NCI-H2171 treated with DMSO at 0.1 percent for 48 hours (cell line): ENCODE results near the gene ARL17A.
"Not testable (repeated sequence)": the region's sequence is repeated elsewhere in the genome, so short reads cannot be mapped to it uniquely, and the experiment has no call there.

Experiments used
- DNase-seq: peaks from one replicate; lab custom pipeline; 2025; lab: John Stamatoyannopoulos, UW

Gene ARL17A

GRCh38 chr17:46579083-46580075 is at the start of gene ARL17A:
ARL17A (minus strand) TSS chr17:46579691; CDS start chr17:46576322, 3,369 bp downstream.
- not testable (repeated sequence) for DNase-seq

DNA sequence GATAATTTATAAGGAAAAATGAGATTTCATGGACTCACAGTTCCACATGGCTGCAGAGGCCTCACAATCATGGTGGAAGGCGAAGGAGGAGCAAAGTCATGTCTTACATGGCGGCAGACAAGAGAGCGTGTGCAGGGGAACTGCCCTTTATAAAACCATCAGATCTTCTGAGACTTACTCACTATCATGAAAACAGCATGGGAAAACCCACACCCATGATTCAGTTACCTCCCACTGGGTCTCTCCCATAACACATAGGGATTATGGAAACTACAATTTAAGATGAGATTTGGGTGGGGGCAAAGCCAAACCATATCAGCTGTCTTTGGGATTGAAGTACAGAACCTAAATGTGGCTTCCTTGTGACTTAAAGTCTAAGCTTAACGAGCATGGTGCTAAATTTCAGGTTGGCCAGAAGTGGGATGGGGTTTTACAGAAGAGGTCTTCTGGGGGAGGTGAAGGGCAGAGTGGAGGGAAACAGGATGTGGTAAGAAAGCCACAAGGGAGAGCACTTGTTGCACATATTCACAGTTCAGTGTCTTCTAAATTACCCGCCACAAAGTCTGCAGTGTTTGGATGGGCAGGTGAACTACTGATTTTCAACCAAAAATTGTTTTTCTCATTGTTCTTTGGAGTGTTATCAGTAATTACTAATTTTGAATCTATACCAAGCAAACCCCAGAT is 49.4 kb upstream of the ARL17A start:
- DNase-seq, result not testable (repeated sequence)

DNA sequence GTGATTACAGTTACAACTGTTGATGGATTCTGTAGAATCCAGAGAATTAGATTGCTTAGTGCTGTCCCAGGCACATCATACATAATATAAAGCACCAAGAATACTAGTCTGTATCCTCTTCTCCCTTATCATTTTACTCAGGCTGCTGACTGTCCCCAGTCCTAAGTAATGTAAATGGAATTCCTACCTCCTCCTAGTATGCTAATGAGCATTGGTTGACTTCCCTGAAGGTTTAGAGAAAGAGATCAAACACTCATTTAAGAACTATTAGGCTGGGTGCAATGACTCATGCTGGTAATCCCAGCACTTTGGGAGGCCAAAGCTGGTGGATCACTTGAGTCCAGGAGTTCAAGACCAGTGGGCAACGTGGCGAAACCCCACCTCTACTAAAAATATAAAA is 48.0 kb upstream of the ARL17A start:
- DNase-seq, result not testable (repeated sequence)

DNA sequence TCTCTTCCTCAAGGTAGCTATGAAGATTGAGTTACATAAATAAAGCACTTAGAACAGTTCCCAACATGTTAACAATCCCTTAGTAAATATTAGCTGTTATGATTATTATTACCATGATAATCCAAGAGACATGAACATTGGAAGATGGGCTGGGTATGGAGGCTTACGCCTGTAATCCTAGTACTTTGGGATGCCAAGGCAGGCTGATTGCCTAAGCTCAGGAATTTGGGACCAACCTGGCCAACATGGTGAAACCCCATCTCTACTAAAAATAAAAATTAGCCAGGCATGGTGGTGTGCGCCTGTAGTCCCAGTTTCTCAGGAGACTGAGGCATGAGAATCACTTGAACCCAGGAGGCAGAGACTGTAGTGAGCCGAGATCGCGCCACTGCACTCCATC is 45.2 kb upstream of the ARL17A start:
- DNase-seq, result not testable (repeated sequence)

DNA sequence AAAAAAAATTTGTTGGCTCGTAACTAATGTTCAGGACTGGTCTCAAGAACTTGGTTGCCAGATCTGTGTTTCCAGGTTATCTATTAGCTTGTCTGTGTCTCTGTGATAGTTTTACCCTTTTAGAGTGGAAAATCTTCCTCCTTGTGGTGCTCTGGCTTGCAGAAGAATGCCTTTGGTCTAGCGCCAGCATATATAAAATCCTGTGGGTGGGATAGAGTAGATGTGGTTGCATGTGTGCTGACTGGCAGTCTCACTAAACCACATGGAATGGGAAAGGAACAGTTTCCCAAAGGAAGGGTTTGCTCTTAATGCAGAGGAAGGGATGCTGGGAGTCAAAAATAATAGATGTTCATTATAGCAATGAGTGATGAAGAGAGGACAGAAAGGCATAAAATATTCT is 44.3 kb upstream of the ARL17A start:
- DNase-seq, result not testable (repeated sequence)

DNA sequence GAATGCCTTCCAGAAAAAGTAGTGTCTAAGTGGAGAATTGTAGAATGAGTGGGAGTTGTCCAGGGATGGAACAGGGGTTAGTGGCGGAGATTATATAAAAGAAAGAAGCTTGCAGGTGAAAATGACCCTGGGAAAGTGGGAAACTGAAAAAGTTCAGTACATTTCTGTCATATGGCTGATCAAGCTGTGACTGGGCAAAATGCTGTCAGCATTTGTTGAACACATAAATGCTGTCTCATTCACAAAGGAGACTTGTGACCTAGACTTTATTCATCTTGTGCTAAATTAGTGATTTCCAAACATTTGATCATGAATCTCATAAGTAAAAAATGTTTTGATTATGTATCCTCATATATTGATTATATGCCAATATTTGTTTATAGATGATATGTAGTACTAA is 39.5 kb upstream of the ARL17A start:
- not testable (repeated sequence) for DNase-seq

DNA sequence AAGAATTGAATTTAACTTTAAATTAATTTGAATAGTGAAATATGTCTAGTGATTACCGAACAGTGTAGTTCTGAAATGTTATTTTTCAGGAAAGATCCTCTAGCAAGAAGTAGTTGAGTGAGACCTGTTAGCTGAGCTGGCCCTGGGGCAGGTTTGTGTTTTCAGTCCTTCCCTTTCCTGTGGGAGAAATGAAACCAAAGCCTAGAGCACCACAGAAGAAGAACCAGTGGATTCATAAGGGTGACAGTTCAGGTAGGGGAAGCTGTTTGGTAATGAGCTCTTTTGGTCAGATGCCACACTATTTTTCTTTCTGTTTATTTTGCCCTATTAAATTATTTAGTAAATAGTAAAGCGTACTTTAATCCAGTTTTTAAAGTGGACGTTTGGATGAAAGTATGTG is 37.6 kb upstream of the ARL17A start:
- DNase-seq, result not testable (repeated sequence)

DNA sequence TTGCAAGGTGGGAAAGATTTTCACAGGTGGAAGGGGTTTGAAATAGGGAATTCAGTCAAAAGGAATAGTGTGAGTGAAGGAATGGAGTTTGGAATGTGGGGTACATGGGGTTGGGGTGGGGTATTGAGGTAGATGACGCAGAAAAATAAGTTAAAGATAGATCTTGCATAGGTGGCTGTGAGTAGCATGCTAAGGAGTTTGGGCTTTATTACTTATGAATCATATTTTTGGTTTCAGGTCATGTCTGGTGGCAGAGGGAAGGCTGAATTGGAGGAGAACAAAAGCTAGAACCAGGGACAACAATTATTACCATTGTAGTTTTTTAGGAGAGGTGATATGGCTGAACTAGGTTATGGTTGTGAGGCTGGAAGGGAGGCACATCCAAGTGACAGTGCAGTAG is 34.4 kb upstream of the ARL17A start:
- DNase-seq, result not testable (repeated sequence)

DNA sequence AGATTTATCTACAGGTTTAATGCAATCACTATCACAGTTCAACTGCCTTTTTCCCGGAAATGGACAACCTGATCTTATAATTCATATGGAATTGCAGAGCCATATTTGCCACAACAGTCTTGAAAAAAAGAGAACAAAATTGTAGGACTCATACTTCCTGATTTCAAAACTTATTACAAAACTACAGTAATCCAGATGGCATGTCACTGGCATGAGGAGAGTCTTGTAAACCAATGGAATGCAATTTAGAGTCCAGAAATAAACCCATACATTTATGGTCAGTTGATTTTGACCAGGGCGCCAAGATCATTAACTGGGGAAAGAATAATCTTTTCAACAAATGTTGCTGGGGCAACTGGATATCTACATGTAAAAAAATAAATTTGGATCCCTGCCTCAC is 31.8 kb upstream of the ARL17A start:
- not testable (repeated sequence) for DNase-seq

- not testable (repeated sequence) for DNase-seq
Measured at GRCh38 chr17:46603125-46603524, 23.6 kb upstream of the ARL17A start.

DNA sequence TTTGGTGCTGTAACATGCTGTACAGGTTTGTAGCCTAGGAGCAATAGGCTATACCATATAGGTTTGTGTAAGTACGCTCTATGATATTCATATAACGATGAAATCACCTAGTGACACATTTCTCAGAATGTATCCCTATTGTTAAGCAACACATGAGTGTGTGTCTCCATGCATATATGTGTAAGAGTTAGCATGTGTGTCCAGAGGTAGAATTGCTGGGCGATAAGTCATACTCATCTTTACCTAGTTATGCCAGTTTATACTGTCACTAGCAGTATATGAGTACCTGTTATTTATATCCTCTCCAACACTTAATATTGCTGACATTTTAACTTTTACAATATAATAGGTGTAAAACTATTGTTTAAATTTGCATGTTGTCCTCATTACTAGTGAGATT is 21.3 kb upstream of the ARL17A start:
- not testable (repeated sequence) for DNase-seq

- not testable (repeated sequence) for DNase-seq
Measured at GRCh38 chr17:46598344-46598931, 18.9 kb upstream of the ARL17A start.

DNA sequence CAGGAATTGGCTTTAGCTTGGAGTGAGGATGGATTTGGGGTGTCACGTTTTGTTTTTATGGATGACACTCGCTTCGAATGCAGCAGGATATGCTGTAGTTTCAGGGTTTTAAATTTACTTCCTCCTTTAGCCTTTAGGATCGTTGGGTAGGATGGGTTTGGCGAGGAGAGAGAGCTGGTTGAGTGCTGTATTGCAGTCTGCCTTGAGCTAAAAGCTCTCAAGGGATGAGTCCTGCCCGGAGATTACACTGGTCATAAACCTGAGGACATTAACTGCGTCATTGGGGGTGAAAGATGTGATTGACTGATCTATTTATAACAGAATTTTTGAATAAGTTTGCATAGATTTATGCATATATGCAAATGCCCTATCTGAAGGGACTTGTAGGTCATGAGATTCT is 11.8 kb upstream of the ARL17A start:
- DNase-seq, result not testable (repeated sequence)

DNA sequence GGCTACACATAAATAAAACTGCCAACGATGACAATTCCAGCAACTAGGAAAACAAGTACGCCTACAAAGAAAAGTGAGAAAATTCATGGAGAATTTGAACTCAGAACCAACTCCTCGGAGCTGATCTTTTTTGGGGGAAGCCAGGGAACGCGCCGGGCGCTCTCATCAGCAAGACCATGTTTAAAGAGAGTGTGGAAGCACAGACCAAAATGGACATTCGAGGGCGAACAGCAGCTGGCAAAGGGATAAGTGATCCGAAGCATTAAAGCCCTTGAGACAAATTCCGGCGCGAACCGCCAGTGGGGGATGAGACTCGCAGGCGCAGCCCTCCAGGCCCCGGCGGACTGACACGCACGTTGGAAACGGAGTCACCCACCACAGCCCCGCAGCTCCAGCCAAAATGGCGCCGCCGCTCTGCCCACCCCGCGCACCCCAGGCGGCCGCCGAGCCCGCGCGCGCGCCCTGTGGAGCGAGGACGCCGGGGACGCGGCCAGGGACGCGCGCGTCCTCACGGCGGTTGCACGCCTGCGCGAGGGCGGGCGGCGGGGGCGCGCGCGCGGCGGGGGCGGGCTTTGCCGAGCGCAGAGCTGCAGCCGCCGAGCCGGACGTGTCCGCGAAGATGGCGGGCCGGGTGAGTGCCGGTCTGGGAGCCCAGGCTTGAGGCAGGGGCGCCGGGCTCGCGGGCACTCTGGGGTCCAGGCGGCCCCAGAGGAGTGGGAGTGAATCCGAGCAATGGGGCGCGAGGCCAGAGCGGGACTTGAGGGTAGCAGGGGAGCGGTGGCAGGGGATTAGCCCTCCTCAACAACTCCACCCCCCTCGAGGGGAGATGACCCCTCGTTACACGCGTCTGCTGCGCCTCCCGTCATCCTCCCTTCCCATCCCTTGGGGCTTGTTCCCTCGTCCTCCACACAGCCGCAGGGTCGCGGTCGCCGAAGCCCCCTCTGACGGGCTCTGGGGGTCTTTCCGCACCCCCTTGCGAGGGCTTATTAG is 11.0 kb upstream of the ARL17A start, which contains the start of gene NSF:
Gene NSF (plus strand): TSS at position 513 of the 990 bp plus-strand sequence. CDS start 107 bp downstream, at position 620.
- DNase-seq, result not testable (repeated sequence)

DNA sequence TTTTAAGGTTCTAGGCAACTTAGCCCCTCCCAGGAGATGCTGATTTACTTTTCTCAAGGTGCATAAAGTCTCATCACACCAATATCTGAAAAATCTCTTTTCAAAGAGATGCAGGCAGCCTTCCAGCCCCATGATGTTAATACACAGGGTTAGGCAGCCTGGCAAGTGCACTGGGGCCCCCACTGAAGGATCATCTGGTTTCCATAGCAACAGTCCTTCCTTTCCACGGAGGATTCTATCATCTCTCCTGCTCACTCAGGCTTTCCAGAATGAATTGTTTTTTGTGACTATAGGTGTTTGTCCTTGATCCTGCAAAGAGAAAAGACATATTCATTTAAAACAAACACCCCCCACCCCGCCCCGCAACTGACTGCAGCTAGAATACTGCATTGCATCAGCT is 6.0 kb upstream of the ARL17A start:
- DNase-seq, result not testable (repeated sequence)

DNA sequence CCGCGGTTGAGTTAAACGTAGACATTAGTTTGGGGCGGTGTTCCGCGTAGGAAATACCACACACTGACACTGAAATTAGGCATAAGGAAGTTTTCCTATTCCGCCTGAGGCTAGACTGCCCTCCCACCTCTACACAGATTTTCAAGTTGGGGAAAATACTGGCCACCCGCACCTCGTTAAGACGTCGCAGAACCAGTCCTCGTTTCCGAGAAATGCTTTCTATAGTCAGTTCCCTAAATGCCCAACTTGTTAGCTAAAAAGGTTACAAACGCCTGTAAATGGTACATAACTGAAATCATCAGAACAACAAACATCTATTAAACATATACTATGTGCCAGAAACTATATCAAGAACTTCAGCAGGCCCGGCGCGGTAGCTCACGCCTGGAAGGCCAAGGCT is 591 bp upstream of the ARL17A start:
- not testable (repeated sequence) for DNase-seq

DNA sequence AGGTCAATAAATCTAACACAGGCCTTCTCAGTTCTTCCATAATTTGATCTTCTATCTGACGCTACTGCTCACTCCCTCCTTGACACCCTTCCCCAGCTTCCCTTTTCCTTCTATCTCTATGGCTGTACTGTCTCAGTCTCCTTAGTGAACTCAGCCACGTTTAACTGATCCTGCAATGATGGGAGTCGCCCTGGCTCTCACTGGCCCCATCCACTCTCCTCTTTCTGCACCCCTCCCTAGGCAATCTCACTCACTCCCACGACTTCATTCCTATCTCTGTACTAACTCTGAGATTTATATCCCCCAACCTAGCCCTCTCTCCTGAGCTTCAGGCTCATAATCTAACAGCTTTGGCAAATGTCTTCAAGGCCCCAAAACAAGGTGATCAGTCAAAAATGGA is 7.7 kb downstream of the ARL17A start:
- DNase-seq, result not testable (repeated sequence)

- not testable (repeated sequence) for DNase-seq
Measured at GRCh38 chr17:46566980-46567379, 12.5 kb downstream of the ARL17A start.

- DNase-seq, result not testable (repeated sequence)
Measured at GRCh38 chr17:46566284-46566683, 13.2 kb downstream of the ARL17A start.

DNA sequence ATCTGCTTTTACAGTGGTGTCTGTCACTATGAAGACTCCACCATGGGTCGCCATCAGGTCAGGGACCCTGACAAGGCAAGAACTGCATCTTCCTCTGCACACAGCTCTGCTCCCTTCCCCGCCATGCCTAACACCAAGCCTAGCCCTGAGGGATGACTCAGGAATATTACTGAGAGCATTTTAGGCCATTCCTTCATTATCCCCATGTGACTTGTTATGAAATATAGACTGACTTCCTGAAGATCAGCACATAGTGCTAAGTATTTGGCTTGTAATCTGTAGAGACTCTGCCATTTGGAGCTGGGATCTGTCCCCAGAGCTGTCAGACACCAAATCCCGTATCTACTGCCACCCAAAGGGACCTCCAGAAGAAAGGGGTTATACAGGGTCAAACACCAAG is 19.4 kb downstream of the ARL17A start:
- not testable (repeated sequence) for DNase-seq

DNA sequence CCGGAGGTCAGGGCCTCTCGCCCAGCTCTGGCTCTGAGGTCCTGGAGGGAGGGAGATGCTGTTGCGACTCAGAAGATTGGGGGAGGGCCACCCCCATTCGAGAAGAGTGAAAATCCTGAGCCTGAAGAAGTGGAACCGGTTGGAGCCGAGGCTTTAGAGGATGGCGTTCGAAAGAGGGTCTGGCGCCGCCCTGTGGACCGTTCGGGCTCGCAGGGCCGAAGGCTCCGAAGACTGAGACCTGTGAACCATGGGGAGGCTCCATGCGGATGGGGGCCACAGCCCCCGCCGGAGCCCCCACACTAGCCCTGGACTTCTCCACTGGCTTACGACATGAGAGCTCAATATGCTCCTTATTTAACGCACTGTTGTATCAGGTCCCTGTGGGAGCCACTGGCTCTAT is 20.3 kb downstream of the ARL17A start:
- DNase-seq, result not testable (repeated sequence)
